Raji (cell line): ENCODE data around the gene VTI1A.

Experiments
- POLR2A ChIP-seq: IDR thresholded peaks from 2 replicates; pipeline ENCODE4 v1.6.1; 2011; ENCODE audit warnings: low read depth, low read length, control low read depth; ENCODE audit not compliant: insufficient read depth

The VTI1A gene

GRCh38 chr10:112553315-112553714, 106.3 kb downstream of the VTI1A start:
- no peak for TF ChIP-seq POLR2A

GRCh38 chr10:112554263-112554662, 107.2 kb downstream of the VTI1A start:
- TF ChIP-seq POLR2A = no peak

GRCh38 chr10:112557197-112557596, 110.2 kb downstream of the VTI1A start:
- no peak for TF ChIP-seq POLR2A

GRCh38 chr10:112558476-112559142, 111.6 kb downstream of the VTI1A start:
- no peak for TF ChIP-seq POLR2A

- no peak for TF ChIP-seq POLR2A
Observed at GRCh38 chr10:112559349-112559748, 112.3 kb downstream of the VTI1A start.

GRCh38 chr10:112562122-112562521, 115.1 kb downstream of the VTI1A start:
- TF ChIP-seq POLR2A = no peak

- no peak for TF ChIP-seq POLR2A
Observed at GRCh38 chr10:112562809-112563663, 116.0 kb downstream of the VTI1A start.

GRCh38 chr10:112564337-112564736, 117.3 kb downstream of the VTI1A start:
- no peak for TF ChIP-seq POLR2A

- no peak for TF ChIP-seq POLR2A
Observed at GRCh38 chr10:112565434-112566053, 118.5 kb downstream of the VTI1A start.

- TF ChIP-seq POLR2A = no peak
Observed at GRCh38 chr10:112570585-112570984, 123.6 kb downstream of the VTI1A start.

- no peak for TF ChIP-seq POLR2A
Observed at GRCh38 chr10:112579578-112579977, 132.6 kb downstream of the VTI1A start.

GRCh38 chr10:112580267-112580666, 133.3 kb downstream of the VTI1A start:
- no peak for TF ChIP-seq POLR2A

GRCh38 chr10:112581921-112582320, 134.9 kb downstream of the VTI1A start:
- TF ChIP-seq POLR2A = no peak

- no peak for TF ChIP-seq POLR2A
Observed at GRCh38 chr10:112583236-112583939, 136.4 kb downstream of the VTI1A start.

GRCh38 chr10:112584276-112584675, 137.3 kb downstream of the VTI1A start:
- TF ChIP-seq POLR2A = no peak

GRCh38 chr10:112585126-112585525, 138.1 kb downstream of the VTI1A start:
- no peak for TF ChIP-seq POLR2A

GRCh38 chr10:112585960-112586359, 138.9 kb downstream of the VTI1A start:
- no peak for TF ChIP-seq POLR2A
